Effector memory CD4-positive, alpha-beta T cell (primary cell): Measurements from ENCODE around the gene PSMD13.
"Not testable (repeated sequence)": the region's sequence is repeated elsewhere in the genome, so short reads cannot be mapped to it uniquely, and the experiment has no call there.

Experiments used
- DNase-seq, 3 donors: peaks; one replicate each; pipeline ENCODE4 v3.0.0-alpha.2; 2020
- H3K27ac ChIP-seq: 2 replicates; pipeline ENCODE4 v1.7.0; 2013; ENCODE audit warnings: mild to moderate bottlenecking, low read length, moderate library complexity; ENCODE audit not compliant: insufficient read depth, poor library complexity, severe bottlenecking
- H3K27me3 ChIP-seq: replicated peaks from 2 replicates; pipeline ENCODE4 v1.7.0; 2013; ENCODE audit warnings: mild to moderate bottlenecking, low read length; ENCODE audit not compliant: insufficient read depth, control insufficient read depth, poor library complexity, severe bottlenecking
- H3K36me3 ChIP-seq: 2 replicates; pipeline ENCODE4 v1.7.0; 2013; ENCODE audit warnings: mild to moderate bottlenecking, low read length, moderate library complexity; ENCODE audit not compliant: control insufficient read depth, insufficient read depth
- H3K4me1 ChIP-seq: 2 replicates; pipeline ENCODE4 v1.7.0; 2013; ENCODE audit warnings: low read length, mild to moderate bottlenecking; ENCODE audit not compliant: control insufficient read depth, insufficient read depth, poor library complexity, severe bottlenecking
- H3K4me3 ChIP-seq: 2 replicates; pipeline ENCODE4 v1.7.0; 2013; ENCODE audit warnings: low read length, low read depth, mild to moderate bottlenecking; ENCODE audit not compliant: insufficient read depth, poor library complexity, severe bottlenecking
- H3K9me3 ChIP-seq: 2 replicates; pipeline ENCODE4 v1.7.0; 2013; ENCODE audit warnings: mild to moderate bottlenecking, low read length, moderate library complexity; ENCODE audit not compliant: control insufficient read depth

Gene PSMD13

GRCh38 chr11:257766-258493 is 21.2 kb downstream of the PSMD13 start:
- Histone ChIP-seq H3K27ac (no peak overlapping the region), H3K4me3 (no peak overlapping the region), H3K27me3 (no peaks in the 10 kb centered on the region), H3K36me3 (peaks cover 4% of the 10 kb centered on the region), H3K9me3 (no peaks in the 10 kb centered on the region), H3K4me1 (no peaks in the 10 kb centered on the region)
- no peak for DNase-seq

GRCh38 chr11:259413-259812 is 22.6 kb downstream of the PSMD13 start:
- H3K27ac ChIP-seq = no peak overlapping the region
- no peaks in the 10 kb centered on the region for H3K36me3 ChIP-seq
- DNase-seq = no peak
- no peak overlapping the region for H3K4me3 ChIP-seq
- no peaks in the 10 kb centered on the region for H3K4me1 ChIP-seq
- no peaks in the 10 kb centered on the region for H3K27me3 ChIP-seq
- H3K9me3 ChIP-seq = no peaks in the 10 kb centered on the region

- no peak overlapping the region for H3K4me3 ChIP-seq
- no peaks in the 10 kb centered on the region for H3K9me3 ChIP-seq
- H3K4me1 ChIP-seq = no peaks in the 10 kb centered on the region
- no peaks in the 10 kb centered on the region for H3K36me3 ChIP-seq
- DNase-seq = no peak
- H3K27ac ChIP-seq = no peak overlapping the region
- H3K27me3 ChIP-seq = no peaks in the 10 kb centered on the region
These were observed 24.8 kb downstream of the PSMD13 start for GRCh38 chr11:261624-262023.

- DNase-seq = peak in 1 of 3 donors; percentile 41
- Histone ChIP-seq H3K27ac (peak overlapping the region; percentile 72), H3K27me3 (no peaks in the 10 kb centered on the region), H3K4me1 (peaks cover 22% of the 10 kb centered on the region), H3K36me3 (no peaks in the 10 kb centered on the region), H3K9me3 (no peaks in the 10 kb centered on the region), H3K4me3 (no peak overlapping the region)
These were observed 30.1 kb downstream of the PSMD13 start for GRCh38 chr11:266676-267439.

GRCh38 chr11:267491-267994 is 30.8 kb downstream of the PSMD13 start:
- H3K4me1 ChIP-seq = peaks cover 22% of the 10 kb centered on the region
- peak; percentile 45 to 61 (median 52) for DNase-seq
- H3K9me3 ChIP-seq = no peaks in the 10 kb centered on the region
- H3K27ac ChIP-seq = peak overlapping the region; percentile 79
- no peaks in the 10 kb centered on the region for H3K27me3 ChIP-seq
- peak overlapping the region; percentile 31 for H3K4me3 ChIP-seq
- H3K36me3 ChIP-seq = no peaks in the 10 kb centered on the region

- DNase-seq = peak; percentile 38 to 61 (median 42)
- Histone ChIP-seq H3K27ac (peak overlapping the region; percentile 79), H3K4me1 (peaks cover 22% of the 10 kb centered on the region), H3K4me3 (peak overlapping the region; percentile 31)
- H3K27me3 ChIP-seq, H3K36me3 ChIP-seq, H3K9me3 ChIP-seq: not testable (repeated sequence)
These were observed 32.0 kb downstream of the PSMD13 start for GRCh38 chr11:268716-269145.

- no peaks in the 10 kb centered on the region for H3K36me3 ChIP-seq
- H3K9me3 ChIP-seq = no peaks in the 10 kb centered on the region
- H3K4me3 ChIP-seq = peak overlapping the region; percentile 31
- peak in 2 of 3 donors; percentile 46 to 48 for DNase-seq
- H3K27me3 ChIP-seq = no peaks in the 10 kb centered on the region
- H3K4me1 ChIP-seq = peaks cover 22% of the 10 kb centered on the region
- peak overlapping the region; percentile 79 for H3K27ac ChIP-seq
These were observed 32.5 kb downstream of the PSMD13 start for GRCh38 chr11:269146-269890.

GRCh38 chr11:270451-271318 is 33.9 kb downstream of the PSMD13 start:
- no peak for DNase-seq
- Histone ChIP-seq H3K27ac (peak overlapping the region; percentile 27), H3K4me1 (peaks cover 22% of the 10 kb centered on the region), H3K4me3 (no peak overlapping the region), H3K36me3 (no peaks in the 10 kb centered on the region), H3K27me3 (no peaks in the 10 kb centered on the region), H3K9me3 (no peaks in the 10 kb centered on the region)

- Histone ChIP-seq H3K9me3 (no peaks in the 10 kb centered on the region), H3K4me3 (no peak overlapping the region), H3K36me3 (no peaks in the 10 kb centered on the region), H3K27ac (no peak overlapping the region), H3K27me3 (no peaks in the 10 kb centered on the region), H3K4me1 (peaks cover 22% of the 10 kb centered on the region)
- DNase-seq = no peak
These were observed 34.5 kb downstream of the PSMD13 start for GRCh38 chr11:271319-271715.
